A549 (cell line): ENCODE results near the gene ESYT3. TPM values are rescaled to one million over a fixed set of nuclear protein-coding genes. Genes with fewer than 3 reads are reported as not detected.

Source experiments
- ATAC-seq, 2 experiments: fragments of 200-7000 bp in 1 of 2; fragments of >200 bp in 1 of 2; cut with Nextera tagmentation in 1 of 2; cut with Tn5 transposase in 1 of 2; 3 replicates each; pipeline versions ENCODE4 v1.8.0 to v1.9.1; 2018 to 2020; ENCODE audit warnings: mild to moderate bottlenecking in 1 of 2, moderate library complexity in 1 of 2
- CTCF ChIA-PET: fragments of 300-600 bp; sonication (Branson Sonifier 250); formaldehyde crosslinking; extraction: SDS; loops from one replicate; lab custom pipeline; 2021; ENCODE audit warnings: antibody characterized with exemption, inconsistent platforms; lab: Yijun Ruan, JAX
- POLR2A ChIA-PET: fragments of 350-600 bp; formaldehyde crosslinking; extraction: SDS; loops from one replicate; lab custom pipeline; 2021; ENCODE audit warnings: antibody characterized with exemption, inconsistent platforms; lab: Yijun Ruan, JAX
- DNase-seq, 2 experiments: peaks; one replicate each; pipeline versions ENCODE4 v3.0.0 to v3.0.0-alpha.2; 2011 to 2016; ENCODE audit warnings: low read depth in 1 of 2, low spot score in 1 of 2
- FAIRE-seq: peaks from 2 replicates; lab custom pipeline; 2011; peaks lifted over from hg19 to GRCh38; lab: Jason Lieb, UNC
- H3K27ac ChIP-seq, 2 experiments: fragments of >200 bp; sonication (Bioruptor Twin); formaldehyde crosslinking; 3 replicates each; pipeline ENCODE4 v1.5.1; 2016 to 2017
- H3K4me1 ChIP-seq: fragments of >200 bp; sonication (Bioruptor Twin); formaldehyde crosslinking; 3 replicates; pipeline ENCODE4 v1.6.1; 2016
- H3K4me2 ChIP-seq: fragments of >200 bp; sonication (Bioruptor Twin); formaldehyde crosslinking; 3 replicates; pipeline ENCODE4 v1.6.1; 2016
- H3K4me3 ChIP-seq: fragments of >200 bp; sonication (Bioruptor Twin); formaldehyde crosslinking; 3 replicates; pipeline ENCODE4 v1.5.1; 2016
- H3K9me3 ChIP-seq: fragments of >200 bp; sonication (Bioruptor Twin); formaldehyde crosslinking; 3 replicates; pipeline ENCODE4 v1.6.1; 2016
- CBX8 ChIP-seq: fragments of 200-600 bp; sonication (generic); IDR thresholded peaks from 2 replicates; pipeline ENCODE4 v1.6.1; 2016
- CEBPB ChIP-seq, 2 experiments: fragments of >200 bp in 1 of 2; sonication (Bioruptor Twin) in 1 of 2; formaldehyde crosslinking in 1 of 2; IDR thresholded peaks; 2 replicates each; pipeline ENCODE4 v1.6.1; 2012 to 2016
- CHD4 ChIP-seq: fragments of 200-600 bp; sonication (generic); IDR thresholded peaks from 2 replicates; pipeline ENCODE4 v1.6.1; 2016; ENCODE audit warnings: antibody characterized with exemption, mild to moderate bottlenecking, borderline replicate concordance
- EHMT2 ChIP-seq: fragments of 200-600 bp; sonication (generic); IDR thresholded peaks from 2 replicates; pipeline ENCODE4 v1.6.1; 2016; ENCODE audit warnings: antibody characterized with exemption, low read depth, mild to moderate bottlenecking, moderate library complexity
- FOSB ChIP-seq: fragments of 250-450 bp; sonication (Bioruptor Pico); IDR thresholded peaks from 2 replicates; pipeline ENCODE4 v1.5.0; 2020; ENCODE audit warnings: mild to moderate bottlenecking, moderate library complexity
- FOSL2 ChIP-seq, 2 experiments: fragments of 450-650 bp in 1 of 2; fragments of >200 bp in 1 of 2; sonication (Bioruptor Twin) in 1 of 2; formaldehyde crosslinking; IDR thresholded peaks; 2 replicates each; pipeline versions ENCODE4 v1.5.0 to v1.6.1; 2016 to 2020; ENCODE audit warnings: mild to moderate bottlenecking in 1 of 2, moderate library complexity in 1 of 2
- GATA3 ChIP-seq: IDR thresholded peaks from 2 replicates; pipeline ENCODE4 v1.6.1; 2012; ENCODE audit warnings: borderline replicate concordance
- HEYL ChIP-seq: fragments of 250-450 bp; sonication (Bioruptor Pico); IDR thresholded peaks from 2 replicates; pipeline ENCODE4 v1.8.0; 2021; ENCODE audit warnings: mild to moderate bottlenecking, moderate library complexity
- JUN ChIP-seq, 2 experiments: fragments of >200 bp; sonication (Bioruptor Twin); formaldehyde crosslinking; IDR thresholded peaks; 2 replicates in 1 of 2; 3 replicates in 1 of 2; pipeline ENCODE4 v1.6.1; 2016 to 2017
- JUNB ChIP-seq: fragments of >200 bp; sonication (Bioruptor Twin); formaldehyde crosslinking; IDR thresholded peaks from 2 replicates; pipeline ENCODE4 v1.6.1; 2016
- KDM1A ChIP-seq: fragments of 200-600 bp; sonication (generic); IDR thresholded peaks from 2 replicates; pipeline ENCODE4 v1.6.1; 2016; ENCODE audit warnings: low read depth, mild to moderate bottlenecking
- KDM5A ChIP-seq: fragments of 200-600 bp; sonication (generic); IDR thresholded peaks from 2 replicates; pipeline ENCODE4 v1.6.1; 2016; ENCODE audit warnings: antibody characterized with exemption, mild to moderate bottlenecking
- MAFK ChIP-seq: fragments of 450-650 bp; IDR thresholded peaks from 2 replicates; pipeline ENCODE4 v1.6.1; 2014; ENCODE audit not compliant: partially characterized antibody
- MYC ChIP-seq: IDR thresholded peaks from 2 replicates; pipeline ENCODE4 v1.6.1; 2012; ENCODE audit warnings: mild to moderate bottlenecking, inconsistent platforms, low read length, improper control_type of control experiment, borderline replicate concordance
- NFE2L2 ChIP-seq: fragments of 150-350 bp; conservative IDR thresholded peaks from 2 replicates; pipeline ENCODE4 v1.6.1; 2014; ENCODE audit warnings: low read length
- RAD21 ChIP-seq, 2 experiments: fragments of >200 bp in 1 of 2; sonication (Bioruptor Twin) in 1 of 2; formaldehyde crosslinking in 1 of 2; IDR thresholded peaks in 1 of 2; conservative IDR thresholded peaks in 1 of 2; 2 replicates in 1 of 2; 3 replicates in 1 of 2; pipeline ENCODE4 v1.6.1; 2012 to 2018; ENCODE audit warnings: inconsistent platforms in 1 of 2
- RARB ChIP-seq: fragments of 250-450 bp; sonication (Bioruptor Pico); IDR thresholded peaks from 2 replicates; pipeline ENCODE4 v1.8.0; 2021; ENCODE audit warnings: mild to moderate bottlenecking, moderate library complexity
- SMC3 ChIP-seq: fragments of >200 bp; sonication (Bioruptor Twin); formaldehyde crosslinking; IDR thresholded peaks from 3 replicates; pipeline ENCODE4 v1.6.1; 2018; ENCODE audit warnings: inconsistent platforms
- ZC3H11A ChIP-seq: fragments of 450-650 bp; IDR thresholded peaks from 2 replicates; pipeline ENCODE4 v1.6.1; 2014; ENCODE audit warnings: antibody characterized with exemption, mild to moderate bottlenecking
- WGBS: methylation state at CpG from one replicate; pipeline ENCODE4 v1.1.6; 2017; ENCODE audit errors: missing lambda C conversion rate; 5-methylcytosine and 5-hydroxymethylcytosine counted together
- polyA plus RNA-seq, 4 experiments: library from polyadenylated mRNA; depleted of rRNA in 3 of 4; stranded (reverse); fragments of >200 nt; fragmentation: RNase III in 1 of 4; extraction: RNeasy Plus Mini Kit Qiagen cat#74134 plus additional on column Dnase treatment in 1 of 4; gene quantifications; 2 replicates in 3 of 4; 3 replicates in 1 of 4; pipeline ENCODE4 v1.2.3, GENCODE V29; 2011 to 2017
- TF ChIP-seq, protein P1 (sequence below): IDR thresholded peaks from 2 replicates; pipeline ENCODE4 v1.6.1; 2012
- TF ChIP-seq, protein P2 (sequence below): fragments of 450-650 bp; IDR thresholded peaks from 2 replicates; pipeline ENCODE4 v1.6.1; 2014; ENCODE audit warnings: antibody characterized with exemption
- TF ChIP-seq, protein P3 (sequence below): IDR thresholded peaks from 2 replicates; pipeline ENCODE4 v1.6.1; 2012
- TF ChIP-seq, protein P4 (sequence below): IDR thresholded peaks from 2 replicates; pipeline ENCODE4 v1.6.1; 2012; ENCODE audit warnings: low read depth, borderline replicate concordance

Gene ESYT3
- polyA plus RNA-seq, 2 of the 4 experiments (the other 2 are of a cell fraction), result 0.92 to 1.7 TPM

DNA sequence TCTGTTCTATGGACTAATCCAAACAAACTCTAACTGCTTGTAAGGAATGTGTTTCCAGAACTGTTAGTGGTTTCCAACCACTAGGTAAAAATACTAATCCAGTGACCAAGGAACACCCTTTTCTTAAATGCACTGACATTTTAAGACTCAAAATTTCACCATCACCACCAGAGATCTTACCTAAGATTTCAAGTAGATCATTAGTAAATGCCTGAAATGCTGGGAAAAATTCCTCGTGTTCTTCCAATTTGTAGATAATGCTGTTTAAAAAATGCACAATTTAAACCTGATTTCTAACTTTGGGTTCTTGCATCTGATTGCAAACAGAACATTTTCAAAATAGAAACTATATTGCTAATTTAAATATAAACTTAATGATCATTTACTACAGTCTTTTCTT lies 63.4 kb downstream of the ESYT3 start:
- ATAC-seq, result no peak
- H3K9me3 ChIP-seq, result no peaks in the 10 kb centered on the region
- no peak for DNase-seq
- H3K4me3 ChIP-seq, result no peak overlapping the region
- no peak for FAIRE-seq
- H3K4me1 ChIP-seq, result peaks cover 41% of the 10 kb centered on the region
- TF ChIP-seq RAD21 (conservative IDR thresholded peaks at IDR 0.05 in 1 of 2, IDR thresholded peaks at IDR 0.05 in 1 of 2) (no peak), CEBPB (IDR thresholded peaks at IDR 0.05) (no peak), CBX8 (no peak), RARB (CRISPR knock-in tag) (no peak), CHD4 (no peak), JUNB (no peak), NFE2L2 (no peak)
- TF ChIP-seq, protein P1, sequence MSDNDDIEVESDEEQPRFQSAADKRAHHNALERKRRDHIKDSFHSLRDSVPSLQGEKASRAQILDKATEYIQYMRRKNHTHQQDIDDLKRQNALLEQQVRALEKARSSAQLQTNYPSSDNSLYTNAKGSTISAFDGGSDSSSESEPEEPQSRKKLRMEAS, result no peak
- no peak overlapping the region for H3K4me2 ChIP-seq
- H3K27ac ChIP-seq, result no peak overlapping the region
- 92% methylated on average over 1 of the region's 1 CpG for WGBS
- POLR2A ChIA-PET, result interaction anchor here (0.6 kb wide), 1 partner anchor 112 kb away, joined by 3 read pairs; no protein-coding TSS in a partner anchor
- CTCF ChIA-PET, result interaction anchor here (0.6 to 1.7 kb wide), 3 partner anchors 19 to 211 kb away, joined by 3 to 4 read pairs (median 3); no protein-coding TSS in a partner anchor

DNA sequence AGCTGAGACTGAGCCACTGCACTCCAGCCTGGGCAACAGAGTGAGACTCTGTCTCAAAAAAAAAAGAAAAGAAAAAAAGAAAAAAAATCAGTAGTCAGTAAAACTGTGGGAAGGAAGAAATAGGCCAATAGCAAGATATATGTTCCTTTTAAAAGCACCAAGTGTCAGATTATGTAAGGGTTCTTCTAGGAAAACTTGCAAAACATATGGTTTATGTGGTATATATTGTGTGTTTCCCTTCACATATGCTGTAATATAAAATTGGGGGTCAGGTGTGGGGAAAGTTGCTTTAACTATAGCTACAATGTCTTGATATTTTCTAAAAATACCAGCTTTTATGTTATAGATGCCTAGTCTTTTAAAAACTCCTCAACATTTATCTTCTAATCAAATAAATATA lies 64.6 kb downstream of the ESYT3 start:
- Histone ChIP-seq H3K9me3 (no peaks in the 10 kb centered on the region), H3K27ac (no peak overlapping the region), H3K4me2 (no peak overlapping the region), H3K4me3 (no peak overlapping the region), H3K4me1 (peaks cover 29% of the 10 kb centered on the region)
- ChIA-PET CTCF (interaction anchor here (1.7 kb wide), 1 partner anchor 20 kb away, joined by 4 read pairs; no protein-coding TSS in a partner anchor), POLR2A (no interaction called here)
- no peak for ATAC-seq
- FAIRE-seq, result no peak
- no peak for DNase-seq
- no peak for TF ChIP-seq MYC

DNA sequence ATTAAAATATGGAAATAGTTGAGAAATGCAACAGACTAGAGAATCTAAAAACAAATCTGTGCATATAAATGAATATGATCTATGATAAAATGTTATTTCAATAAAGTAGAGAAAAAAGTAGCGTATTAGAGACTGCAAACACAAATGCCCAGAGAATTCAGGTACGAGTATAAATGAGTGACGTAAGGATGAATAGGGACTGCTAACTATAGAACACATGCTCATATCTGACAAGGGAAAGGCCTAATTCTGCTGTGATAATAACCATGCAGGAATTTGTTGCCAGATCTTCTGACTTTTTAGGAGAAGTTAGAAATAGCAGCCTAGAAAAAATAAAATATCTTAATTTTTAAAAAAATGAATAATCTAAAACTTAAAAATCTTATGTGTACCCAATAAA lies 73.1 kb downstream of the ESYT3 start:
- 92% methylated on average over 3 of the region's 3 CpGs for WGBS
- H3K4me3 ChIP-seq, result no peak overlapping the region
- H3K4me2 ChIP-seq, result no peak overlapping the region
- no peaks in the 10 kb centered on the region for H3K4me1 ChIP-seq
- POLR2A ChIA-PET, result no interaction called here
- no peaks in the 10 kb centered on the region for H3K9me3 ChIP-seq
- CTCF ChIA-PET, result no interaction called here
- ATAC-seq, result no peak
- TF ChIP-seq CBX8, result no peak
- TF ChIP-seq, protein P2, sequence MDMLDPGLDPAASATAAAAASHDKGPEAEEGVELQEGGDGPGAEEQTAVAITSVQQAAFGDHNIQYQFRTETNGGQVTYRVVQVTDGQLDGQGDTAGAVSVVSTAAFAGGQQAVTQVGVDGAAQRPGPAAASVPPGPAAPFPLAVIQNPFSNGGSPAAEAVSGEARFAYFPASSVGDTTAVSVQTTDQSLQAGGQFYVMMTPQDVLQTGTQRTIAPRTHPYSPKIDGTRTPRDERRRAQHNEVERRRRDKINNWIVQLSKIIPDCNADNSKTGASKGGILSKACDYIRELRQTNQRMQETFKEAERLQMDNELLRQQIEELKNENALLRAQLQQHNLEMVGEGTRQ, result no peak
- no peak for TF ChIP-seq GATA3
- TF ChIP-seq CEBPB (IDR thresholded peaks at IDR 0.05), result no peak
- TF ChIP-seq EHMT2, result no peak
- TF ChIP-seq FOSL2 (IDR thresholded peaks at IDR 0.05), result no peak
- no peak for TF ChIP-seq FOSL2 (CRISPR knock-in tag; IDR thresholded peaks at IDR 0.05)
- TF ChIP-seq MAFK, result no peak
- TF ChIP-seq KDM1A, result no peak
- no peak for TF ChIP-seq RARB (CRISPR knock-in tag)
- TF ChIP-seq HEYL (CRISPR knock-in tag), result no peak
- no peak for TF ChIP-seq JUN (IDR thresholded peaks at IDR 0.05)
- TF ChIP-seq, protein P3, sequence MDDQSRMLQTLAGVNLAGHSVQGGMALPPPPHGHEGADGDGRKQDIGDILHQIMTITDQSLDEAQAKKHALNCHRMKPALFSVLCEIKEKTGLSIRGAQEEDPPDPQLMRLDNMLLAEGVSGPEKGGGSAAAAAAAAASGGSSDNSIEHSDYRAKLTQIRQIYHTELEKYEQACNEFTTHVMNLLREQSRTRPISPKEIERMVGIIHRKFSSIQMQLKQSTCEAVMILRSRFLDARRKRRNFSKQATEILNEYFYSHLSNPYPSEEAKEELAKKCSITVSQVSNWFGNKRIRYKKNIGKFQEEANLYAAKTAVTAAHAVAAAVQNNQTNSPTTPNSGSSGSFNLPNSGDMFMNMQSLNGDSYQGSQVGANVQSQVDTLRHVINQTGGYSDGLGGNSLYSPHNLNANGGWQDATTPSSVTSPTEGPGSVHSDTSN, result no peak
- TF ChIP-seq KDM5A, result no peak
- TF ChIP-seq SMC3, result no peak
- TF ChIP-seq FOSB (CRISPR knock-in tag), result no peak
- TF ChIP-seq, protein P4, sequence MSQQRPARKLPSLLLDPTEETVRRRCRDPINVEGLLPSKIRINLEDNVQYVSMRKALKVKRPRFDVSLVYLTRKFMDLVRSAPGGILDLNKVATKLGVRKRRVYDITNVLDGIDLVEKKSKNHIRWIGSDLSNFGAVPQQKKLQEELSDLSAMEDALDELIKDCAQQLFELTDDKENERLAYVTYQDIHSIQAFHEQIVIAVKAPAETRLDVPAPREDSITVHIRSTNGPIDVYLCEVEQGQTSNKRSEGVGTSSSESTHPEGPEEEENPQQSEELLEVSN, result no peak
- TF ChIP-seq ZC3H11A, result no peak
- no peak for DNase-seq
- no peak overlapping the region for H3K27ac ChIP-seq
- no peak for FAIRE-seq
